PFSK-1 (cell line): ENCODE results near the gene ADAMTS9.

Source experiments
- POLR2AphosphoS5 ChIP-seq: IDR thresholded peaks from 2 replicates; pipeline ENCODE4 v1.6.1; 2012; ENCODE audit warnings: low read depth, mild to moderate bottlenecking, control low read depth, low read length, moderate library complexity
- TF ChIP-seq, protein P1 (sequence below), 2 experiments: IDR thresholded peaks; 2 replicates each; pipeline versions ENCODE4 v1.6.1 to v1.8.0; 2011 to 2012; ENCODE audit warnings: low read depth in 2 of 2, low read length in 2 of 2, control low read depth in 1 of 2, inconsistent platforms in 1 of 2, mild to moderate bottlenecking in 1 of 2, moderate library complexity in 1 of 2; ENCODE audit not compliant: insufficient read depth in 1 of 2

DNA sequence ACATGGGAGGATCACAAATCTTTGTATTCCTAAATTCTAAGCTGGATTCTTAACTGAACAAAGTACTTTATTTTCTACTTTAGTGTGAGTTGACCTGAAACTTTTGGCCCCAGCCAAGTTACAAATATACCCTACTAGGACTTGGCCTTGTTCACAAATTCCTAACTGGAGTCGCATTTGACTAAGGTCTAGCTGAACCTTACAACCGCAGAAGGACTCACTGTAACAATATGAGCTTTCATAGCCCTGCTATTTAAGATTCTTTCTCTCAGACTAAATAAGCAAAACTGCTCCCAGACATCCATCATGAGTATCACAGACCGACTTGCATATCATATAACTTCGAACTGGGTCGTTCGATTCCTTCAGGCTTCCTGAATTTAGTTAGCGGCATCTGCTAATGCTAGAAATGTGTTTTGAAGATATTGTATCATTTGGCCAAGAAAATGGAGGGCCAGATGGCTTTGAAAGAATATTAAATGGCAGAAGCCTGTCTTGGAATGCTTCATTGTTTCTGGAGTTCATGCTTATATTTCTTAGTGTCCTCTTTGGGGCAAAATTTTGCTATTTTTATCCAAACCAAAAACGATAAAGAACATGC is 28.4 kb upstream of the ADAMTS9 start:
- no peak for TF ChIP-seq POLR2AphosphoS5
- TF ChIP-seq, protein P1, sequence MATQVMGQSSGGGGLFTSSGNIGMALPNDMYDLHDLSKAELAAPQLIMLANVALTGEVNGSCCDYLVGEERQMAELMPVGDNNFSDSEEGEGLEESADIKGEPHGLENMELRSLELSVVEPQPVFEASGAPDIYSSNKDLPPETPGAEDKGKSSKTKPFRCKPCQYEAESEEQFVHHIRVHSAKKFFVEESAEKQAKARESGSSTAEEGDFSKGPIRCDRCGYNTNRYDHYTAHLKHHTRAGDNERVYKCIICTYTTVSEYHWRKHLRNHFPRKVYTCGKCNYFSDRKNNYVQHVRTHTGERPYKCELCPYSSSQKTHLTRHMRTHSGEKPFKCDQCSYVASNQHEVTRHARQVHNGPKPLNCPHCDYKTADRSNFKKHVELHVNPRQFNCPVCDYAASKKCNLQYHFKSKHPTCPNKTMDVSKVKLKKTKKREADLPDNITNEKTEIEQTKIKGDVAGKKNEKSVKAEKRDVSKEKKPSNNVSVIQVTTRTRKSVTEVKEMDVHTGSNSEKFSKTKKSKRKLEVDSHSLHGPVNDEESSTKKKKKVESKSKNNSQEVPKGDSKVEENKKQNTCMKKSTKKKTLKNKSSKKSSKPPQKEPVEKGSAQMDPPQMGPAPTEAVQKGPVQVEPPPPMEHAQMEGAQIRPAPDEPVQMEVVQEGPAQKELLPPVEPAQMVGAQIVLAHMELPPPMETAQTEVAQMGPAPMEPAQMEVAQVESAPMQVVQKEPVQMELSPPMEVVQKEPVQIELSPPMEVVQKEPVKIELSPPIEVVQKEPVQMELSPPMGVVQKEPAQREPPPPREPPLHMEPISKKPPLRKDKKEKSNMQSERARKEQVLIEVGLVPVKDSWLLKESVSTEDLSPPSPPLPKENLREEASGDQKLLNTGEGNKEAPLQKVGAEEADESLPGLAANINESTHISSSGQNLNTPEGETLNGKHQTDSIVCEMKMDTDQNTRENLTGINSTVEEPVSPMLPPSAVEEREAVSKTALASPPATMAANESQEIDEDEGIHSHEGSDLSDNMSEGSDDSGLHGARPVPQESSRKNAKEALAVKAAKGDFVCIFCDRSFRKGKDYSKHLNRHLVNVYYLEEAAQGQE (IDR thresholded peaks at IDR 0.05; ENCODE audit: insufficient read depth in 1 of 2, low read depth in 2 of 2, low read length in 2 of 2), result no peak
